Chondrocyte (in vitro differentiated cells): ENCODE measurements around the gene FNBP1. TPM values are rescaled to one million over a fixed set of nuclear protein-coding genes. Genes with fewer than 3 reads are reported as not detected.

Source experiments
- DNase-seq: peaks from one replicate; pipeline ENCODE4 v3.0.0; 2021; ENCODE audit warnings: mixed read lengths, low spot score
- H3K27ac Mint-ChIP-seq: one replicate; pipeline ENCODE4 v1.8.0; 2021; ENCODE audit warnings: mild to moderate bottlenecking, moderate library complexity, mixed read lengths; ENCODE audit not compliant: unreplicated experiment
- H3K27me3 Mint-ChIP-seq: 2 replicates; pipeline ENCODE4 v1.8.0; 2021; ENCODE audit warnings: low read depth, mixed read lengths
- H3K36me3 Mint-ChIP-seq: 2 replicates; pipeline ENCODE4 v1.8.0; 2021; ENCODE audit warnings: low read depth, mixed read lengths
- H3K4me1 Mint-ChIP-seq: 2 replicates; pipeline ENCODE4 v1.8.0; 2021; ENCODE audit warnings: low read depth, mild to moderate bottlenecking, mixed read lengths
- H3K4me3 Mint-ChIP-seq: one replicate; pipeline ENCODE4 v1.8.0; 2021; ENCODE audit warnings: mild to moderate bottlenecking, moderate library complexity, mixed read lengths; ENCODE audit not compliant: unreplicated experiment
- H3K9me3 Mint-ChIP-seq: 2 replicates; pipeline ENCODE4 v1.8.0; 2021; ENCODE audit warnings: low read depth, mixed read lengths
- total RNA-seq: library from RNA; stranded (reverse); gene quantifications from 3 replicates; pipeline ENCODE4 v1.2.1, GENCODE V29; 2021
- TF ChIP-seq, protein P1 (sequence below): fragments of 200-600 bp; sonication (generic); IDR thresholded peaks from 2 replicates; pipeline ENCODE4 v1.5.0; 2021; ENCODE audit warnings: antibody characterized with exemption, mild to moderate bottlenecking, moderate library complexity

Gene FNBP1
- total RNA-seq, 1 donor from 2014 or later: 61.2 TPM

DNA sequence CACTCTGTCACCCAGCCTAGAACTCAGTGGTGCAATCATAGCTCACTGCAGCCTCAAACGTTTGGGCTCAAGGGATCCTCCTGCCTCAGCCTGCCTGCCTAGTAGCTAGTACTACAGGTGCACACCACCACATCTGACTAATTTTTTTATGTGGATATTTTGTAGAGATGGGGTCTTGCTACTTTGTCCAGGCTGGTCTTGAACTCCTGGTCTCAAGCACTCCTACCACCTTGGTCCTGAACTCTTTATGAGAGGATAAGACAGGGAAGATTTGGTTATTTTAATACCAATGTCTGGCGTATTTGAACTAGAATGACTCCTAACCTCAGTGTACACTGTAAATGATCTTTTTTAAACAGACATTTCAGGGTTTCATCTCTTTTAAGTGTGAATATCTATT is 19.8 kb upstream of the FNBP1 start:
- TF ChIP-seq, protein P1, sequence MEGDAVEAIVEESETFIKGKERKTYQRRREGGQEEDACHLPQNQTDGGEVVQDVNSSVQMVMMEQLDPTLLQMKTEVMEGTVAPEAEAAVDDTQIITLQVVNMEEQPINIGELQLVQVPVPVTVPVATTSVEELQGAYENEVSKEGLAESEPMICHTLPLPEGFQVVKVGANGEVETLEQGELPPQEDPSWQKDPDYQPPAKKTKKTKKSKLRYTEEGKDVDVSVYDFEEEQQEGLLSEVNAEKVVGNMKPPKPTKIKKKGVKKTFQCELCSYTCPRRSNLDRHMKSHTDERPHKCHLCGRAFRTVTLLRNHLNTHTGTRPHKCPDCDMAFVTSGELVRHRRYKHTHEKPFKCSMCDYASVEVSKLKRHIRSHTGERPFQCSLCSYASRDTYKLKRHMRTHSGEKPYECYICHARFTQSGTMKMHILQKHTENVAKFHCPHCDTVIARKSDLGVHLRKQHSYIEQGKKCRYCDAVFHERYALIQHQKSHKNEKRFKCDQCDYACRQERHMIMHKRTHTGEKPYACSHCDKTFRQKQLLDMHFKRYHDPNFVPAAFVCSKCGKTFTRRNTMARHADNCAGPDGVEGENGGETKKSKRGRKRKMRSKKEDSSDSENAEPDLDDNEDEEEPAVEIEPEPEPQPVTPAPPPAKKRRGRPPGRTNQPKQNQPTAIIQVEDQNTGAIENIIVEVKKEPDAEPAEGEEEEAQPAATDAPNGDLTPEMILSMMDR: no peak
- H3K36me3 Mint-ChIP-seq: peaks cover 4% of the 10 kb centered on the region
- no peaks in the 10 kb centered on the region for H3K9me3 Mint-ChIP-seq
- no peak overlapping the region for H3K27ac Mint-ChIP-seq
- no peak overlapping the region for H3K4me3 Mint-ChIP-seq
- peaks cover 32% of the 10 kb centered on the region for H3K4me1 Mint-ChIP-seq
- H3K27me3 Mint-ChIP-seq: no peaks in the 10 kb centered on the region
- no peak for DNase-seq

DNA sequence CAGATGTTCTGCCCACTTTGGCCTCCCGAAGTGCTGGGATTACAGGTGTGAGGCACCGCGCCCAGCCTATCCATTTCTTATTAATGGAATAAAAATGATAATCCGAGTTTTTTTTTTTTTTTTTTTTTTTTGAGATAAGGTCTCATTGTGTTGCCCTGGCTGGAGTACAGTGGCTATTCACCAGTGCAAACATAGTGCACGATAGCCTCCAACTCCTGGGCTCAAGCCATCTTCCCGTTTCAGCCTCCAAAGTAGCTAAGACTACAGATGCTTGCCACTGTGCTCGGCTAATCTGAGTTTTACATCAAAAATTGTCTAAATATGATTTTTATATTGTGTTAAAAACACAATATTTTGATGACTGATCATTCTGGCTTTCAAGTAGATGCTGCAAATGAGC is 17.3 kb upstream of the FNBP1 start:
- no peak for DNase-seq
- H3K4me3 Mint-ChIP-seq: no peak overlapping the region
- H3K27ac Mint-ChIP-seq: no peak overlapping the region
- H3K27me3 Mint-ChIP-seq: no peaks in the 10 kb centered on the region
- peaks cover 4% of the 10 kb centered on the region for H3K36me3 Mint-ChIP-seq
- peaks cover 26% of the 10 kb centered on the region for H3K4me1 Mint-ChIP-seq
- H3K9me3 Mint-ChIP-seq: no peaks in the 10 kb centered on the region
- TF ChIP-seq, protein P1: no peak

DNA sequence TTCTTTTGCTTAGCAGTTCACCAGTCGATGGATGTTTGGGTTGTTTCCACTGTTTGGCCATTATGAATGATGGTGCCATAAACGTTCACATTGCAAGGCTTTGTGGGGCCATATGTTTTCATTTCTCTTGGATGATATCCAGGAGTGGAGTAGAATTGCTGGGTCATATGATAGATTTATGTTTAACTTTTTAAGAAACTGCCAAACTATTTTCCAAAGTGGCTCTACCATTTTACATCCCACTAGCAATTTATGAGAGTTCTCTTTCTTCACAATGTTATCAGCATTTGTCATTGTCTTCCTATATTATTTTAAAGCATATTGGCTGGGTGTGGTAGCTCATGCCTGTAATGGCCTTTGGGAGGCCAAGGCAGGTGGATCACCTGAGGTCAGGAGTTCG is 15.9 kb upstream of the FNBP1 start:
- Mint-ChIP-seq H3K36me3 (peaks cover 4% of the 10 kb centered on the region), H3K4me3 (no peak overlapping the region), H3K4me1 (peaks cover 30% of the 10 kb centered on the region), H3K27ac (peak overlapping the region; percentile 64), H3K9me3 (no peaks in the 10 kb centered on the region), H3K27me3 (no peaks in the 10 kb centered on the region)
- DNase-seq: no peak
- TF ChIP-seq, protein P1: no peak

DNA sequence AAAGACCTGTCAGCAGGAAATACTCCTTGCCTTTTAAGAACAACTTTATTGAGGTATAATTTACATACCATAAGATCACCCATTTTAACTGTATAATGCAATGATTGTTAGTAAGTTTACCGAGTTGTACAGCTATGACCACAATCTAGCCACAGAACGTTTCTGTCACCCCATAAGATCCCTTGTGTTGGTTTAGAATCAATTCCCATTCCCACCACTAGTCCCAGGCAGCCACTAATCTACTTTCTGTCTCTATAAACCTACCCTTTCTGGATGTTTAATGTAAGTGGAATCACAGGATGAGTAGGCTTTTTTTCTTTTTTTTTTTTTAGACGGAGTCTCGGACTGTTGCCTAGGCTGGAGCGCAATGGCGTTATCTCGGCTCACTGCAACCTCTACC is 15.2 kb upstream of the FNBP1 start:
- Mint-ChIP-seq H3K4me1 (peaks cover 32% of the 10 kb centered on the region), H3K9me3 (no peaks in the 10 kb centered on the region), H3K4me3 (no peak overlapping the region), H3K27ac (peak overlapping the region; percentile 32), H3K36me3 (peaks cover 4% of the 10 kb centered on the region), H3K27me3 (no peaks in the 10 kb centered on the region)
- TF ChIP-seq, protein P1: peak; percentile 62
- no peak for DNase-seq

DNA sequence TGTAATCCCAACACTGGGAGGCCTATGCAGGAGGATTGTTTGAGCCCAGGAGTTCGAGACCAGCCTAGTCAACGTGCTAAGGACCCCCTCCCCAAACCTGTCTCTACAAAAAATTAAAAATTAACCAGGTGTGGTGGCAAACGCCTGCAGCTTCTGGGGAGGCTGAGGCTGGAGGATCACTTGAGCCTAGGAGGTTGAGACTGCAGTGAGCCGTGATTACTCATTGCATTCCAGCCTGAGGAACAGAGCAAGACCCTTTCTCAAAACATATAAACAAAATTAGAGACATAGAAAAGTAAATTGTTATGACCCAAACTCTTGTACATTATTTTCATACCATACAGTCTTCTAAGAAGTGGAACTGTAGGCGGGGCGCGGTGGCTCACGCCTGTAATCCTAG is 11.8 kb upstream of the FNBP1 start:
- H3K27ac Mint-ChIP-seq: peak overlapping the region; percentile 93
- H3K9me3 Mint-ChIP-seq: no peaks in the 10 kb centered on the region
- H3K27me3 Mint-ChIP-seq: no peaks in the 10 kb centered on the region
- H3K4me1 Mint-ChIP-seq: peaks cover 36% of the 10 kb centered on the region
- TF ChIP-seq, protein P1: no peak
- H3K4me3 Mint-ChIP-seq: peak overlapping the region; percentile 94
- DNase-seq: no peak
- peaks cover 4% of the 10 kb centered on the region for H3K36me3 Mint-ChIP-seq
